BJ (cell line): ENCODE data around the gene PLEKHA1. TPM values are rescaled to one million over a fixed set of nuclear protein-coding genes. Genes with fewer than 3 reads are reported as not detected.
A peak's percentile ranks its signal among the peaks of the same experiment; 100 is the strongest.

ENCODE experiments used
- CTCF ChIA-PET: fragments of 350-600 bp; formaldehyde crosslinking; extraction: SDS; loops from one replicate; lab custom pipeline; 2021; ENCODE audit warnings: antibody characterized with exemption, inconsistent platforms; lab: Yijun Ruan, JAX
- POLR2A ChIA-PET: fragments of 300-600 bp; sonication (Branson Sonifier 250); formaldehyde crosslinking; extraction: SDS; loops from one replicate; lab custom pipeline; 2021; ENCODE audit warnings: antibody characterized with exemption; lab: Charles Lee
- DNase-seq: peaks from one replicate; pipeline ENCODE4 v3.0.0-alpha.2; 2011; ENCODE audit warnings: low read depth
- H3K27me3 ChIP-seq: 2 replicates; pipeline ENCODE4 v1.6.0; 2011; ENCODE audit warnings: low read length; ENCODE audit not compliant: control insufficient read depth, insufficient read depth
- H3K36me3 ChIP-seq: 2 replicates; pipeline ENCODE4 v1.5.1; 2011; ENCODE audit warnings: low read length; ENCODE audit not compliant: control insufficient read depth, insufficient read depth
- H3K4me3 ChIP-seq: 2 replicates; pipeline ENCODE4 v1.5.1; 2011; ENCODE audit warnings: low read depth, mild to moderate bottlenecking, control low read depth, low read length
- CTCF ChIP-seq: IDR thresholded peaks from 2 replicates; pipeline ENCODE4 v1.5.1; 2011; ENCODE audit warnings: low read depth, mild to moderate bottlenecking, control low read depth, inconsistent platforms, low read length, moderate library complexity; ENCODE audit not compliant: insufficient read depth
- polyA minus RNA-seq: library from RNA; depleted of rRNA, polyadenylated mRNA; stranded (reverse); fragments of >200 nt; gene quantifications from 2 replicates; pipeline ENCODE4 v1.2.3, GENCODE V29; 2011; rRNA and poly(A)+ RNA removed
- polyA plus RNA-seq: library from polyadenylated mRNA; depleted of rRNA; stranded (reverse); fragments of >200 nt; gene quantifications from 2 replicates; pipeline ENCODE4 v1.2.3, GENCODE V29; 2011; rRNA removed

Gene PLEKHA1
- polyA plus RNA-seq (18.6 and 31.2 TPM in 2 replicates), polyA minus RNA-seq (8.7 and 11.8 TPM in 2 replicates)

DNA sequence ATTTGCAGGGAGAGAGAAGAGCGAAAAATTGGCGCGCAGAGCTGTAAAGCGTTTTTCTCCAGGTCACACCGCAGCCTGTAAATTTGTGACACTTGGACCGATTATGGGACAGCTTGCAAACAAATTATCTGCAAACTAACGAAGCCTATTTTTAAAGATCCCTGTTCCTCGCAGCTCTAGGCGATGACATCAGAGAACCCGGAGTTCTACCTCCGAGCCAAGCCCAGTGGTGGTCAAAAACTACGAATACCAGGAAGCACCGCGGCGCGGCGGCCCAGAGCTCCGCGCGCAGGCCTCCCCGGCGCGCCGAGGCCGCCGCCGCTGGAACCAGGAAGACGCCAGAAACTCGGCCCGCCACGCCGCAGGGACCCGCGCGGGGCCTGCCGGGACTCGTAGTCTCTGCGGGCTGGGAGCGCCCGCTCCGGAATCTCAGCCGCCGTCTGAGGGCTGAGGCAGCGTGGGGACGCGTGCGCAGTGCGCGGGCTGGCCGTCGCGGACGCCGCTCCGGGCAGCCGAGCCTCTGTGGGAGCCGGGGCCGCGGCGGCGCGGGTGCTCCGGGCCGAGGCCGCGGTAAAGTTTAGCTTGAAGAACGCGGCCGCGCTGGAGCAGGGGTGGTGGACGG, at the start of gene PLEKHA1:
TSS of gene PLEKHA1 (plus strand) at position 472 of the 622 bp plus-strand sequence. CDS start 18,493 bp downstream, outside the sequence.
- H3K27me3 ChIP-seq: peaks cover 1% of the 10 kb centered on the region; the same call in 1 of the 2 replicates
- peak within 1 kb of the TSS; percentile 88 for H3K4me3 ChIP-seq
- no peaks in the 10 kb centered on the region for H3K36me3 ChIP-seq
- peak; percentile 74 for DNase-seq
- no peak for TF ChIP-seq CTCF
- ChIA-PET POLR2A (interaction anchor here (0.6 to 0.9 kb wide), 4 partner anchors 12 to 66 kb away, joined by 3 to 7 read pairs (median 5); no protein-coding TSS in a partner anchor), CTCF (interaction anchor here (0.9 to 1.7 kb wide), 5 partner anchors 14 to 187 kb away, joined by 3 to 6 read pairs (median 3); partner anchors contain the start of gene DMBT1)

- Histone ChIP-seq H3K36me3 (no peaks in the 10 kb centered on the region), H3K27me3 (peaks cover 7% of the 10 kb centered on the region), H3K4me3 (no peak overlapping the region)
- TF ChIP-seq CTCF: no peak
- no peak for DNase-seq
- ChIA-PET CTCF (no interaction called here), POLR2A (no interaction called here)
These were observed 49.3 kb upstream of the PLEKHA1 start for GRCh38 chr10:122325235-122325634.

DNA sequence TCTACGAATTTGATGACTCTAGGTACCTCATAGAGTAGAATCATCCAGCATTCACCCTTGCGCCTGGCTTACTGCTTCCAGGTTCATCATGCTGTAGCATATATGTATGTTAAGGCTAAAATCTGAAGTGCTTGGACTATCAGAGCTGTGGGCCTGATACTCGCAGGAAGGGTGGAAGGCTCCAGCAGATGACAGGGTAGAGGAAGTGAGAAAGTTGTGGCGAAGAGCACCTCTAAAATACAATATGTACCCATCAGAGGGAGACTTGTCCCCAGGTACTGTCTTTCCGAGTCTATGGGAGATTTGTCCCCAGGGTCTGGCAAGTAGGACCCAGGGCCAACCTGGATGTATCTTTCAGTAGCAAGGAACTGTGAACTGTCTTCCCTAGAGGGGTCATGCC, 48.1 kb upstream of the PLEKHA1 start:
- ChIA-PET POLR2A (no interaction called here), CTCF (no interaction called here)
- Histone ChIP-seq H3K36me3 (no peaks in the 10 kb centered on the region), H3K27me3 (peaks cover 7% of the 10 kb centered on the region), H3K4me3 (no peak overlapping the region)
- DNase-seq: no peak
- TF ChIP-seq CTCF: no peak

DNA sequence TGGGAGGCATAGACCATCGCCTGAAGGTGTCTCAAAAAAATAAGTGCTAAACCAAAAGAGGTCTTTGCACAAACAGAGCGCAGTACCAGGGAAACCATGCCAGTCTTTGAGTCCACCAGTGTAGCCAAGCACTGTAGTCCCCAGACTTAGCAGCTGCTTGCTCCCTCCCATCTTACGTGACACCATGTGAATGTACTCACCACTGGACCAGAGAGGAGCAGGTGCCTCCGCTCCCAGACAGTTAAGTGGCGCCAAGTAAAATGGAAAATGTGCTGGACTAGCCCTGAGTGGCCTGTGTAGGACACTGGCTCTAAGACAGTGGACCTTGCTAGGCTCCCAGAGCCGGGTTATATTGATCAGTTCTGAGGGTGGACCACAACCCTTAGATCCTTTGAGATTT, 47.7 kb upstream of the PLEKHA1 start:
- peaks cover 7% of the 10 kb centered on the region for H3K27me3 ChIP-seq
- no peaks in the 10 kb centered on the region for H3K36me3 ChIP-seq
- ChIA-PET POLR2A (no interaction called here), CTCF (interaction anchor here (0.7 to 2.0 kb wide), 4 partner anchors 15 to 52 kb away, joined by 3 to 6 read pairs (median 3); no protein-coding TSS in a partner anchor)
- no peak for DNase-seq
- TF ChIP-seq CTCF: no peak
- no peak overlapping the region for H3K4me3 ChIP-seq
